ENCODE data around the gene ADARB2. TPM values are rescaled to one million over a fixed set of nuclear protein-coding genes. Genes with fewer than 3 reads are reported as not detected.

Gene ADARB2
- total RNA-seq, 1 donor from 2014 or later: 0.08 TPM

DNA sequence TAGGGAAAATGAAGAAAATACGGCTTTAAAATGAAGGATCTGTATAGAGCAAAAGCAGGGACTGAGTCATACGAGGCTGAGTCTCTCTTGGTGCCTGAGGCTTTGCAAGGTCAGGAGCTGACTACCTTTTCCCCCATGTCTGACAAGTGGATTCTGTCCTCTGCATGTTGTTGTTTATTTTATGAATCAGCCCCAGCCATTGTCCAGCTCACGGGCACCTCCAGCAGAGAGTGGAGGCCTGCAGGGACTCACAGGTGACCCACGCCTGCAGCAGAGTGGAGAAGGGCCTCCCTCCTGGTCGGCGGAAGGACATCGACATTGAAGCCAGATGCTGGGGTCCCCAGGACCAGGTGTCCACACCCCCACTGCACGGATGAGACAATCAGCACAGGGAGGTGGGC is 447.3 kb downstream of the ADARB2 start:
- TF ChIP-seq, protein P1, sequence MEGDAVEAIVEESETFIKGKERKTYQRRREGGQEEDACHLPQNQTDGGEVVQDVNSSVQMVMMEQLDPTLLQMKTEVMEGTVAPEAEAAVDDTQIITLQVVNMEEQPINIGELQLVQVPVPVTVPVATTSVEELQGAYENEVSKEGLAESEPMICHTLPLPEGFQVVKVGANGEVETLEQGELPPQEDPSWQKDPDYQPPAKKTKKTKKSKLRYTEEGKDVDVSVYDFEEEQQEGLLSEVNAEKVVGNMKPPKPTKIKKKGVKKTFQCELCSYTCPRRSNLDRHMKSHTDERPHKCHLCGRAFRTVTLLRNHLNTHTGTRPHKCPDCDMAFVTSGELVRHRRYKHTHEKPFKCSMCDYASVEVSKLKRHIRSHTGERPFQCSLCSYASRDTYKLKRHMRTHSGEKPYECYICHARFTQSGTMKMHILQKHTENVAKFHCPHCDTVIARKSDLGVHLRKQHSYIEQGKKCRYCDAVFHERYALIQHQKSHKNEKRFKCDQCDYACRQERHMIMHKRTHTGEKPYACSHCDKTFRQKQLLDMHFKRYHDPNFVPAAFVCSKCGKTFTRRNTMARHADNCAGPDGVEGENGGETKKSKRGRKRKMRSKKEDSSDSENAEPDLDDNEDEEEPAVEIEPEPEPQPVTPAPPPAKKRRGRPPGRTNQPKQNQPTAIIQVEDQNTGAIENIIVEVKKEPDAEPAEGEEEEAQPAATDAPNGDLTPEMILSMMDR (IDR thresholded peaks at IDR 0.05; ENCODE audit: insufficient read depth, low read length, poor library complexity, severe bottlenecking): no peak
- no peaks in the 10 kb centered on the region for H3K36me3 ChIP-seq (ENCODE audit: control insufficient read depth, insufficient read depth, low read length)
- peaks cover 5% of the 10 kb centered on the region for H3K27me3 ChIP-seq (ENCODE audit: control insufficient read depth, insufficient read depth, low read length)
- peak; percentile 12 for DNase-seq (ENCODE audit: low read depth)
- no peak overlapping the region for H3K4me3 ChIP-seq (ENCODE audit: low read depth, low read length)

DNA sequence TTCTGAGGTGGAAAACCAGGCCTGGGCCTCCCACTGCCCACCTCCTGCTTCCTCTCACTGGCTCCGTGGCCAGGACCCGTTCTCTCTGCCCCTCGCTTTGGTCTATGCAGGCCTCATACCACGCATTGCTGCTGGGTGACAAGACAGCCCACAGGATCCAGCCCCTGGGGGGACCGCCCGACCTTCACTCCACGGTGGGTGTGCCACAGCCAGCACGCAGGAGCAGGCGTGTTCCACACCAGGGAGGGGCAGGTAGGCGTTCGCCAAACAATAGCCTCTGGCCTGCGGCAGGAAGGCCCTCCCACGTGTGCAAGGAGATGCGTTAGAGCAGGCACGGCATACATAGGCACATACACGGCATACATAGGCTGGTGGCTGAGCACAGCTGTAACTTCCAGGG is 447.7 kb downstream of the ADARB2 start:
- Histone ChIP-seq H3K27me3 (ENCODE audit: control insufficient read depth, insufficient read depth, low read length) (peaks cover 5% of the 10 kb centered on the region), H3K36me3 (ENCODE audit: control insufficient read depth, insufficient read depth, low read length) (no peaks in the 10 kb centered on the region), H3K4me3 (ENCODE audit: low read depth, low read length) (no peak overlapping the region)
- DNase-seq (ENCODE audit: low read depth): no peak
- TF ChIP-seq, protein P1 (IDR thresholded peaks at IDR 0.05; ENCODE audit: insufficient read depth, low read length, poor library complexity, severe bottlenecking): no peak

DNA sequence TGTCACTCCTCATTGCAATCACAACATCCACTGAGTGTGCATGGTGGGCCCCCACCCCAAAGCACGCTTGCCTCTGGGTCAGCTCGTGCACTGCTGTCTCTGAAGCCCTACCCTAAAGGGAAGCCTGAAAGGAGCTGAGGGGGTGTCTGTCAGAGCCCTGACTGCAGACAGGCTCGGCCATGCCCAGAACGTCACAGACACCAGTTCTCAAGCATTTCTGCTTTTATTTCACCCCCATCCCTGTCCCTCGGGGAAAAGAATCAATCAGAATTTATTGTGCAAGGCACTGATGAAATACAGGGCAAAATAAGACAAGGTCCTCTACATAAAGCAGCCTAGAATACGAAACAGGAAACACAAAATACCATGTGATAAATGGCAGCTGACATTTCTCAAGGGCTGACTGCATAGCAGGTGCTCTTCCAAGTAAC is 449.3 kb downstream of the ADARB2 start:
- DNase-seq (ENCODE audit: low read depth): no peak
- H3K36me3 ChIP-seq (ENCODE audit: control insufficient read depth, insufficient read depth, low read length): no peaks in the 10 kb centered on the region
- TF ChIP-seq, protein P1 (IDR thresholded peaks at IDR 0.05; ENCODE audit: insufficient read depth, low read length, poor library complexity, severe bottlenecking): no peak
- peaks cover 3% of the 10 kb centered on the region for H3K27me3 ChIP-seq (ENCODE audit: control insufficient read depth, insufficient read depth, low read length)
- no peak overlapping the region for H3K4me3 ChIP-seq (ENCODE audit: low read depth, low read length)

DNA sequence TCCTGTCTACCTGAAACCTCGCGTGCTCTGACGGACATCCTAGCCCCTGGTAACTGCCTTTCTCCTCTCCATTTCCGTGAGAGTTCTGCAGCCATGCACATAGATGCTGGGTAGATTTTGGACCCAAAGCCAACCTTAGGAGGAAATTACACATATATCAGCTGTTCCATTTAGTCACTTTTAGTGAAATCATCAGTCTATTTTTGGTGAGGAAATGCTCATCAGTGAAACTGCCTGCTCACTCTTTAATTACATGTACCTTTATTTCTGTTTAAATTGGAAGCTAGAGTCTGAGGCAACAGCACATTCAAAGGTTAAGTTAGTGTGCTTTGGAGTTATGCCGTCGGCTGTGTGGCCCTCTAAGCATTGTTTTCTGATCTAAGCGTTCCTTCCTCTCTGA is 449.8 kb downstream of the ADARB2 start:
- TF ChIP-seq, protein P1 (IDR thresholded peaks at IDR 0.05; ENCODE audit: insufficient read depth, low read length, poor library complexity, severe bottlenecking): no peak
- Histone ChIP-seq H3K36me3 (ENCODE audit: control insufficient read depth, insufficient read depth, low read length) (no peaks in the 10 kb centered on the region), H3K27me3 (ENCODE audit: control insufficient read depth, insufficient read depth, low read length) (peaks cover 3% of the 10 kb centered on the region), H3K4me3 (ENCODE audit: low read depth, low read length) (no peak overlapping the region)
- DNase-seq (ENCODE audit: low read depth): no peak

DNA sequence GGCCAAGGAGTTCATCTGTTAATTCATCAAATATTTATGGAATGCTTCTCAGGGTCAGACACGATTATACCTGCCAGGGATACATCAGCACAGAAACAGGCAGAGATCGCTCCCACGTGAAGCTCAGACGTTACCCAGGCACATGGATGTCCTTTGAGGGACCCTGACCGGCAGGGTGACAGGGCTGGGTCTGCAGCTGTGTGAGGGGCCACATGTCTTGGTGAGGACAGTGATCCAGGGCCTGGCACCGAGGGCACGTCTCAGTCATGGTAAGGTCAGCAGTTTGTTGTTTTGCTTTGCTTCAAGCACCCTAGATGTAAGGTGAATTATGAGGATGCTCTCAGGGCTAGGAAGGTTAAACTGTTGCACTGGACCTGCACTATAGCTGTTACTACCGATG is 453.2 kb downstream of the ADARB2 start:
- DNase-seq (ENCODE audit: low read depth): no peak

DNA sequence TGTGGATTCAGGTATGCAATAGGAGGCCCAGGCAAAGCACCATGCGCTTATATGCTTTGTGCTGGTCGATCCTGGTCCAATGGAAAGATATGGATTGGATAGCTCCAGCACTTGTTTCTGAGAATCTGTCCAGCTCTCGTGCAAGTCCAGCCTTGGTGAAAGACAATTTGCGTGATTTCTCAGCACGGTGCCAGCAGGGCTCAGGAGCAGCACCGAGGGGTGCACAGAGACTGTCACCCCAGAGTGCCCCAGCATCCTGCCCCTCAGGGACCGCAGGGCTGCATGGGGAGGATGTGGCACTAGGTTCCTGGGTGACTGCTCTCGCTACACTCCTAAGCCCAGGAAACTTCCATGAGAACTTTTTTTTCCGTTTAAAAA is 455.9 kb downstream of the ADARB2 start:
- no peaks in the 10 kb centered on the region for H3K36me3 ChIP-seq (ENCODE audit: control insufficient read depth, insufficient read depth, low read length)
- TF ChIP-seq, protein P1 (IDR thresholded peaks at IDR 0.05; ENCODE audit: insufficient read depth, low read length, poor library complexity, severe bottlenecking): no peak
- no peaks in the 10 kb centered on the region for H3K27me3 ChIP-seq (ENCODE audit: control insufficient read depth, insufficient read depth, low read length)
- no peak for DNase-seq (ENCODE audit: low read depth)
- no peak overlapping the region for H3K4me3 ChIP-seq (ENCODE audit: low read depth, low read length)

More for the DNA sequence above, 453.2 kb downstream of the ADARB2 start:
- H3K27me3 ChIP-seq (ENCODE audit: control insufficient read depth, insufficient read depth, low read length): no peaks in the 10 kb centered on the region
- no peak overlapping the region for H3K4me3 ChIP-seq (ENCODE audit: low read depth, low read length)
- TF ChIP-seq, protein P1 (IDR thresholded peaks at IDR 0.05; ENCODE audit: insufficient read depth, low read length, poor library complexity, severe bottlenecking): no peak
- H3K36me3 ChIP-seq (ENCODE audit: control insufficient read depth, insufficient read depth, low read length): no peaks in the 10 kb centered on the region

Measured in kidney epithelial cell (primary cell).